Colonic mucosa (tissue), 4 donors: ENCODE measurements around the gene PIK3R1. TPM values are rescaled to one million over a fixed set of nuclear protein-coding genes. Genes with fewer than 3 reads are reported as not detected.
"Not testable (repeated sequence)": the region's sequence is repeated elsewhere in the genome, so short reads cannot be mapped to it uniquely, and the experiment has no call there.

Experiments used
- DNase-seq: peaks from one replicate; pipeline ENCODE4 v3.0.0-alpha.2; 2020
- H3K27ac ChIP-seq: fragments of 200-600 bp; one replicate; pipeline ENCODE4 v1.8.0; 2021
- H3K27me3 ChIP-seq: fragments of 200-600 bp; one replicate; pipeline ENCODE4 v1.8.0; 2021
- H3K36me3 ChIP-seq: fragments of 200-600 bp; one replicate; pipeline ENCODE4 v1.8.0; 2021
- H3K4me1 ChIP-seq: fragments of 200-600 bp; one replicate; pipeline ENCODE4 v1.8.0; 2021; ENCODE audit warnings: mild to moderate bottlenecking
- H3K4me3 ChIP-seq: fragments of 200-600 bp; one replicate; pipeline ENCODE4 v1.8.0; 2021
- H3K9ac ChIP-seq, 2 donors: one replicate each; pipeline ENCODE4 v1.7.0; 2013; ENCODE audit warnings: control low read depth in 2 of 2, low read depth in 2 of 2, low read length in 2 of 2
- H3K9me3 ChIP-seq: fragments of 200-600 bp; one replicate; pipeline ENCODE4 v1.8.0; 2021
- intact Hi-C: fragments of 100-400 bp; cut with DNase I; formaldehyde crosslinking; loops from one replicate; pipeline ENCODE4 v1.14.1; 2022
- total RNA-seq, 2 donors: library from RNA; stranded (reverse); fragmentation: NEBNext Ultra II Directional in 1 of 2; extraction: Animal tissue kit (Norgen Biotek cat#: 25700) in 1 of 2; gene quantifications; one replicate each; pipeline ENCODE4 v1.2.1, GENCODE V29; 2021
- TF ChIP-seq, protein P1 (sequence below): fragments of 200-600 bp; IDR thresholded peaks from one replicate; pipeline ENCODE4 v1.8.0; 2022; ENCODE audit warnings: antibody characterized with exemption, mild to moderate bottlenecking
- donor health status: healthy.
- donor health status: DM: no; HTN: no; CAD: no.
- donor health status: DM: no; HTN: no; CAD: no.

The PIK3R1 gene
- total RNA-seq, 2 donors from 2014 or later, result 42.9 to 58.1 TPM

DNA sequence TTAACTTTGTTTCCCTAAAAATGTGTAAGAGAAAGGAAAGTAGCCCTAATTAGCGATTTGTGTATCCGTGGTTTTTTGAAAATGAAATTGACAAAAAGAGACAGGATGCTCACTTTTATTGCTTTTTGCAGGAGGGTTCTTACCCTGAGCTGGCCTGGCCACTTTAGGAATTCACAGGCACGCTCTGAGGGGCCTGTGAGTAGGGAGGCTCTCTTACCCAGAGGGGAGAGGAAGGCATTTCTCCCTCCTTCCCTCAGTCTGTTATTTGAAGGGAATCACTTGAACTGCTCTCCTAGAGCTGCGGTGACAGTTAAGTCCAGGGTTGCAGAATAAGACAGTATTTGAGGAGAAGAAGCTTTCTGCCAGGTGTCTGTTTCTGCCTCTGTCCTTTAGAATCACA lies 16.7 kb downstream of the PIK3R1 start:
- no peak overlapping the region for H3K4me3 ChIP-seq
- H3K4me1 ChIP-seq, result peaks cover 5% of the 10 kb centered on the region

DNA sequence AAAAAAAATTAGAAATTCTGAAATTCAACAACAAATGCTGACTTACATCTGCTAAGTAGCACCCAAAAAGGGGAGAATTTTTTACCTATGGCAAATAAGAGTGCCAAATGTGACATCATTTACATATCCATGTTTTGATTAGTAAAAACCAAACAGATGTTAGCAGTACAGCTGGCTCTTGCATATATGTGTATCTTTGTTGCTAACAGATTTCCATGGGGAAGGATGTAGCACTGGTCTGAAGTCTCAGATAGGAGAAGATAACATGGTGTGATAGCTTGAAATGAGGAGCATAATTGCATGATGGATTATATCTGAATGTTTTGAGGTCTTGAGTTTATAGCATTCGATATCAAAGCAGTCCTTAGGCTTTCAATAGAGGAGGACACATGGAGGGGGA lies 17.5 kb downstream of the PIK3R1 start:
- DNase-seq, result no peak
- H3K27ac ChIP-seq, result no peak overlapping the region
- no peaks in the 10 kb centered on the region for H3K9me3 ChIP-seq
- H3K9ac ChIP-seq, result no peak overlapping the region
- intact Hi-C loops, result no loop called here
- H3K4me3 ChIP-seq, result no peak overlapping the region
- no peaks in the 10 kb centered on the region for H3K27me3 ChIP-seq
- TF ChIP-seq, protein P1, sequence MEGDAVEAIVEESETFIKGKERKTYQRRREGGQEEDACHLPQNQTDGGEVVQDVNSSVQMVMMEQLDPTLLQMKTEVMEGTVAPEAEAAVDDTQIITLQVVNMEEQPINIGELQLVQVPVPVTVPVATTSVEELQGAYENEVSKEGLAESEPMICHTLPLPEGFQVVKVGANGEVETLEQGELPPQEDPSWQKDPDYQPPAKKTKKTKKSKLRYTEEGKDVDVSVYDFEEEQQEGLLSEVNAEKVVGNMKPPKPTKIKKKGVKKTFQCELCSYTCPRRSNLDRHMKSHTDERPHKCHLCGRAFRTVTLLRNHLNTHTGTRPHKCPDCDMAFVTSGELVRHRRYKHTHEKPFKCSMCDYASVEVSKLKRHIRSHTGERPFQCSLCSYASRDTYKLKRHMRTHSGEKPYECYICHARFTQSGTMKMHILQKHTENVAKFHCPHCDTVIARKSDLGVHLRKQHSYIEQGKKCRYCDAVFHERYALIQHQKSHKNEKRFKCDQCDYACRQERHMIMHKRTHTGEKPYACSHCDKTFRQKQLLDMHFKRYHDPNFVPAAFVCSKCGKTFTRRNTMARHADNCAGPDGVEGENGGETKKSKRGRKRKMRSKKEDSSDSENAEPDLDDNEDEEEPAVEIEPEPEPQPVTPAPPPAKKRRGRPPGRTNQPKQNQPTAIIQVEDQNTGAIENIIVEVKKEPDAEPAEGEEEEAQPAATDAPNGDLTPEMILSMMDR, result no peak
- H3K36me3 ChIP-seq, result no peaks in the 10 kb centered on the region
- no peaks in the 10 kb centered on the region for H3K4me1 ChIP-seq

More for the DNA sequence above, 16.7 kb downstream of the PIK3R1 start:
- Histone ChIP-seq H3K27me3 (no peaks in the 10 kb centered on the region), H3K36me3 (no peaks in the 10 kb centered on the region), H3K9ac (no peak overlapping the region), H3K27ac (no peak overlapping the region), H3K9me3 (no peaks in the 10 kb centered on the region)
- DNase-seq, result no peak
- TF ChIP-seq, protein P1, result no peak
- intact Hi-C loops, result no loop called here

DNA sequence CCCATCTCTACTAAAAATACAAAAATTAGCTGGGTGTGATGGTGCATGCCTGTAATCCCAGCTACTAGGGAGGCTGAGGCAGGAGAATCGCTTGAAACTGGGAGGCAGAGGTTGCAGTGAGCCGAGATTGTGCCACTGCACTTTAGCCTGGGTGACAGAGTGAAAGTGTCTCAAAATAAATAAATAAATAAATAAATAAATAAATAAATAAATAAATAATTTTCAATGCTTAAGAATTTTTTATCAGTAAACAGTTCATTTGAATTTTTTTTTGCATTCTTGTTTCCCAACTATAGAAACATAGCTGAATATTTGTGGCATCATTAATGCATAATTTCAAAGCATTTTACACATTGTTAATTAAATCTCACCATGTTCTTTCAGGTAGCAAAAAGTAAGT lies 19.7 kb downstream of the PIK3R1 start:
- intact Hi-C loops, H3K27ac ChIP-seq, H3K4me1 ChIP-seq, H3K9me3 ChIP-seq, H3K36me3 ChIP-seq, H3K9ac ChIP-seq, H3K4me3 ChIP-seq, H3K27me3 ChIP-seq, DNase-seq: not testable (repeated sequence)

DNA sequence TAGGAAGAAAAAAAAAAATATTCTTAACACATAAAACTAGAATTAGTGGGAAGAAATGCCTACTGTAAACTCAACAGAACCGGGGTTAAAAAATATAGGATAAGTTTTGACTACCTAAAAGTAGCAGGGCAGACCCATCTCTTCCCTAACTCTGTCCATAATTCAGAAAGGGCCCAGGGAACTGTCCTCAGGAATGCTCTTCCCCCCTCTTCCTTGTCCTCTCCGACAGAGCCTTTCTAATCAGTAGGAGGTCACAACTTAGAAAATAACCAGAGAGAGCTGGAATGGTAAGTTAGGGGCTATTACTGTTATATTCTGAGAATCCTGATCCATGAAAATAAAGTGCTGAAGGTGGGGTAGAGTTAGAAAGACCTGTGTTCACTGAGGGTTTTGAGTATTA lies 22.2 kb downstream of the PIK3R1 start:
- H3K27me3 ChIP-seq, result no peaks in the 10 kb centered on the region
- no peaks in the 10 kb centered on the region for H3K36me3 ChIP-seq
- no peaks in the 10 kb centered on the region for H3K9me3 ChIP-seq
- no peak for DNase-seq
- H3K9ac ChIP-seq, result no peak overlapping the region
- H3K27ac ChIP-seq, result no peak overlapping the region
- intact Hi-C loops, result no loop called here
- TF ChIP-seq, protein P1, result no peak
- H3K4me1 ChIP-seq, result peaks cover 5% of the 10 kb centered on the region
- no peak overlapping the region for H3K4me3 ChIP-seq

DNA sequence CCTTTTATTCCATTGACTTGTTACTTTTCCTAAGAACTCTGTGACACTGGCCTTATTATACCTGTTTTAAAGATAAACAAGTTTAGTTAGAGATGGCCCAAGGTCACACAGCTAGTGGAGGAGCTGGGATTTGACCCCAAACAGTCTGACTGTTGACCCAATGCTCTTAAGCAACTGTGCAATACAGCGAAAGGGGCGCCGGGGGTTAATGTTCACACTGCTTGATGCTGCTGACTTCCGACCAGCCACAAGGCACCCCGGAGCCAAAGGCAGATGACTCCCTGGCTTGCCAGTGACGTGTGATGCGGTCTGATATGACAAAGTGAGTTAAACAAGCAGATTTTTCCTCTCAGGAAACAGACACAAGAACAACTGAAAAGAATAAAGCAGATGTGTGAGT lies 23.9 kb downstream of the PIK3R1 start:
- TF ChIP-seq, protein P1, result no peak
- H3K9ac ChIP-seq, result peak overlapping the region in 1 of 2 donors; percentile 8
- peaks cover 5% of the 10 kb centered on the region for H3K4me1 ChIP-seq
- no peak overlapping the region for H3K4me3 ChIP-seq
- no peaks in the 10 kb centered on the region for H3K36me3 ChIP-seq
- peak; percentile 70 for DNase-seq
- H3K27ac ChIP-seq, result no peak overlapping the region
- intact Hi-C loops, result no loop called here
- H3K27me3 ChIP-seq, result no peaks in the 10 kb centered on the region
- no peaks in the 10 kb centered on the region for H3K9me3 ChIP-seq

DNA sequence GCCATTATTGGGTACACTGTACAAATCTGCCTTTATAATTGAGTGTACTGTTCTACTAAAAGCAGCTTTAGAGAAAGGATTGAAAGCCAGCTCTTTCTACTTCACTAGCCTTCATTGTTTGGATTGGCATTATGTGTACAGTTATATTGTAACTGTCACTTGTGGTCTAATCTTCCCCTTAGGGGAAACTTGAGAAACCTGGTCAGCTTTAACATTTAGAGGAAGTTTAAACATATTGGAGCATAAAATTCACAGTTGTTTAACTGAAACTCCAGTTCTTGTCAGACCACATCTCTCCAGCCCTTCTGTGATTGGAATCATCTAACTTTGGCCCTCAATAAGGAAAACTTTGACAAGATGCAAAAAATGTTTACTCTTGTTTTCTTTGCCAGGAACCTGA lies 24.6 kb downstream of the PIK3R1 start:
- no peak for DNase-seq
- H3K36me3 ChIP-seq, result no peaks in the 10 kb centered on the region
- intact Hi-C loops, result no loop called here
- H3K27me3 ChIP-seq, result no peaks in the 10 kb centered on the region
- H3K9ac ChIP-seq, result peak overlapping the region in 1 of 2 donors; percentile 27
- TF ChIP-seq, protein P1, result no peak
- no peak overlapping the region for H3K4me3 ChIP-seq
- no peak overlapping the region for H3K27ac ChIP-seq
- H3K9me3 ChIP-seq, result no peaks in the 10 kb centered on the region
- H3K4me1 ChIP-seq, result peaks cover 5% of the 10 kb centered on the region
